Measurements from ENCODE around the gene NELL2. TPM values are rescaled to one million over a fixed set of nuclear protein-coding genes. Genes with fewer than 3 reads are reported as not detected.
"Not testable (repeated sequence)": the region's sequence is repeated elsewhere in the genome, so short reads cannot be mapped to it uniquely, and the experiment has no call there.

NELL2 gene
- total and polyA plus RNA-seq, 8 donors: 0.41 to 42.5 (median 28.3) TPM

DNA sequence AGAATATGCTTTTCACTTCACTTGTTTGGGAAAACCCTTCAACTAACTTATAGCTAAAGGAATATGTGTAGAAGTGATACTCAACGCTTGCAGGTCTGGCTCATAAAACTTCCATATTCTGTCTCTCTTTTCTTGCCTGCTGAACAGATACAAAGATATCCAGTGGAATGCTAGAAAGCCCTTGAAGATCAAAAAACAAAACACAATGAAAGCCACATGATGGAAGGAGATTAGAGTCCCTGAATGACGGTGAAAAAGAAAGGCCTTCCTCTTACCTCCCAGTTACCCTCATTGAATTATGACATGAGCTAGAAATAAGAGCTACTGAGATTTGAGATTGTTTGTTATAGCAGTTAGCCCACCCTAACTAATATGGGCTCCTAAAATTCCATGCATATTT lies 28.2 kb upstream of the NELL2 start:
- H3K27ac ChIP-seq: no peak overlapping the region
- no peak overlapping the region for H3K4me3 ChIP-seq
- no peak for ATAC-seq
- H3K36me3 ChIP-seq: no peaks in the 10 kb centered on the region
- no peaks in the 10 kb centered on the region for H3K4me1 ChIP-seq
- intact Hi-C loops (cut with DNase I): no loop called here
- DNase-seq: no peak
- no peaks in the 10 kb centered on the region for H3K27me3 ChIP-seq
- peaks cover 0 to 13% of the 10 kb centered on the region in 2 donors for H3K9me3 ChIP-seq
- TF ChIP-seq, protein P1, sequence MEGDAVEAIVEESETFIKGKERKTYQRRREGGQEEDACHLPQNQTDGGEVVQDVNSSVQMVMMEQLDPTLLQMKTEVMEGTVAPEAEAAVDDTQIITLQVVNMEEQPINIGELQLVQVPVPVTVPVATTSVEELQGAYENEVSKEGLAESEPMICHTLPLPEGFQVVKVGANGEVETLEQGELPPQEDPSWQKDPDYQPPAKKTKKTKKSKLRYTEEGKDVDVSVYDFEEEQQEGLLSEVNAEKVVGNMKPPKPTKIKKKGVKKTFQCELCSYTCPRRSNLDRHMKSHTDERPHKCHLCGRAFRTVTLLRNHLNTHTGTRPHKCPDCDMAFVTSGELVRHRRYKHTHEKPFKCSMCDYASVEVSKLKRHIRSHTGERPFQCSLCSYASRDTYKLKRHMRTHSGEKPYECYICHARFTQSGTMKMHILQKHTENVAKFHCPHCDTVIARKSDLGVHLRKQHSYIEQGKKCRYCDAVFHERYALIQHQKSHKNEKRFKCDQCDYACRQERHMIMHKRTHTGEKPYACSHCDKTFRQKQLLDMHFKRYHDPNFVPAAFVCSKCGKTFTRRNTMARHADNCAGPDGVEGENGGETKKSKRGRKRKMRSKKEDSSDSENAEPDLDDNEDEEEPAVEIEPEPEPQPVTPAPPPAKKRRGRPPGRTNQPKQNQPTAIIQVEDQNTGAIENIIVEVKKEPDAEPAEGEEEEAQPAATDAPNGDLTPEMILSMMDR (IDR thresholded peaks at IDR 0.05): no peak

DNA sequence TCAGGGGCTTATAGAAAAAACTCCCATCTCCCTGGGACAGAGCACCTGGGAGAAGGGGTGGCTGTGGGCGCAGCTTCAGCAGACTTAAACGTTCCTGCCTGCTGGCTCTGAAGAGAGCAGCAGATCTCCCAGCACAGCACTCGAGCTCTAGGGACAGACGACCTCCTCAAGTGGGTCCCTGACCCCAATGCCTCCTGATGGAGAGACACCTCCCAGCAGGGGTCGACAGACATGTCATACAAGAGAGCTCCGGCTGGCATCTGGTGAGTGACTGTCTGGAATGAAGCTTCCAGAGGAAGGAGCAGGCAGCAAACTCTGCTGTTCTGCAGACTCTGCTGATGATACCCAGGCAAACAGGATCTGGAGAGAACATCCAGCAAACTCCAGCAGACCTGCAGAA lies 22.0 kb upstream of the NELL2 start:
- DNase-seq; intact Hi-C loops (cut with DNase I); H3K27me3 ChIP-seq: not testable (repeated sequence)

DNA sequence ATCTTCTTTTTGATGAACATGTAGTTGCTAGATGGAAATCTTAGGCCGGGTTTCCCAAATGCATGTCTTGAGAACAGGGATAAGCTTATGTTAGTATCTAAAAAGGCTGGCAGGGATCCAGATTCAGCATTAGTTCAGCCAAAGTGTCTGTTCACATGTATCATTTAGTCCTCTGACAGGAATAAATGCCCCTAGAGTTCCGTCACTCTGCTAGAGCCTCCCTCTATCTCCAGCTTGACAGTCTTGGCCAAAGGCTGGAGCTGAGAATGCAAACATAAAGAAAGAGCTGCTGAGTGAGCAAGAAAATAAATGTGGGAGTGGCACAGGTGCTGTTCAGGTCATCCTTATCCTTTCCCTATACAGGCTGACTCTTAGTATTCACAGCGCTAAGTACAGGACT lies 13.8 kb upstream of the NELL2 start:
- Histone ChIP-seq H3K27me3 (no peaks in the 10 kb centered on the region), H3K27ac (no peak overlapping the region), H3K4me1 (no peaks in the 10 kb centered on the region), H3K4me3 (no peak overlapping the region), H3K9me3 (peaks cover 0 to 2% of the 10 kb centered on the region in 2 donors), H3K36me3 (no peaks in the 10 kb centered on the region)
- ATAC-seq (no peak), DNase-seq (no peak)
- TF ChIP-seq, protein P1 (IDR thresholded peaks at IDR 0.05): no peak
- intact Hi-C loops (cut with DNase I): no loop called here

More for the DNA sequence above, 22.0 kb upstream of the NELL2 start:
- not testable (repeated sequence) for H3K27ac ChIP-seq, H3K4me1 ChIP-seq, H3K4me3 ChIP-seq, ATAC-seq, H3K36me3 ChIP-seq
- peaks cover 0 to 17% of the 10 kb centered on the region in 2 donors for H3K9me3 ChIP-seq

- intact Hi-C loops (cut with DNase I): no loop called here
- H3K27me3 ChIP-seq: no peaks in the 10 kb centered on the region
- no peak for ATAC-seq
- H3K9me3 ChIP-seq: peaks cover 0 to 2% of the 10 kb centered on the region in 2 donors
- TF ChIP-seq, protein P1 (IDR thresholded peaks at IDR 0.05): no peak
- H3K4me3 ChIP-seq: no peak overlapping the region
- no peak overlapping the region for H3K27ac ChIP-seq
- DNase-seq: peak in 1 of 4 donors; percentile 6
- H3K36me3 ChIP-seq: no peaks in the 10 kb centered on the region
- no peaks in the 10 kb centered on the region for H3K4me1 ChIP-seq
These were observed 13.0 kb upstream of the NELL2 start for GRCh38 chr12:44889162-44889561.

- H3K9me3 ChIP-seq: peaks cover 0 to 20% of the 10 kb centered on the region in 2 donors
- no peak overlapping the region for H3K4me3 ChIP-seq
- no peak overlapping the region for H3K27ac ChIP-seq
- ATAC-seq (no peak), DNase-seq (no peak)
- TF ChIP-seq, protein P1 (IDR thresholded peaks at IDR 0.05): no peak
- H3K27me3 ChIP-seq: no peaks in the 10 kb centered on the region
- no peaks in the 10 kb centered on the region for H3K4me1 ChIP-seq
- no peaks in the 10 kb centered on the region for H3K36me3 ChIP-seq
- intact Hi-C loops (cut with DNase I): no loop called here
These were observed 9.8 kb upstream of the NELL2 start for GRCh38 chr12:44885902-44886301.

DNA sequence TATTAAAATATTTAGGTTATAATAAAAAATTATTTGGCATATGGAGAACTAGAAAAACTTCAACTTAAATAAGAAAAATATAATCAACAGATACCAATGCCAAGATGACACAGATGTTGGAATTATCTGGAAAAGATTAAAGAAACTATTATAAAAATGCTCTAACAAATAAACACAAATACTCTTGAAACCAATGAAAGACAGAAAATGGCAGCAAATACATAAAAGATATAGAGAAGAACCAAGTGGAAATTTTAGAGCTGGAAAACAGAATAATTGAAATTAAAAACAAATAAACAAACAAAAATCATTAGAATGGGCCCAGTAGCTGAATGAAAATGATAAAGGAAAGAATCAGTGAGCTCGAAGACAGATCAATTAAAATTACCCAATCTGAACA lies 5.1 kb upstream of the NELL2 start:
- Histone ChIP-seq H3K27ac (no peak overlapping the region), H3K27me3 (peaks cover 17 to 34% of the 10 kb centered on the region in 2 donors), H3K4me3 (no peak overlapping the region), H3K4me1 (peaks cover 0 to 9% of the 10 kb centered on the region in 2 donors), H3K9me3 (peaks cover 0 to 27% of the 10 kb centered on the region in 2 donors), H3K36me3 (no peaks in the 10 kb centered on the region)
- TF ChIP-seq, protein P1 (IDR thresholded peaks at IDR 0.05): no peak
- intact Hi-C loops (cut with DNase I): no loop called here
- DNase-seq: no peak
- no peak for ATAC-seq

Measured in left lung (tissue), 10 donors.